ENCODE measurements around the gene VMO1. TPM values are rescaled to one million over a fixed set of nuclear protein-coding genes. Genes with fewer than 3 reads are reported as not detected.

VMO1 gene
- total RNA-seq, 1 donor from 2014 or later: 0.70 TPM

GRCh38 chr17:4740025-4740351 is 46.2 kb downstream of the VMO1 start:
- ATAC-seq: no peak
- intact Hi-C loops (cut with DNase I): no loop called here
- no peak for DNase-seq (ENCODE audit: missing footprints)

- intact Hi-C loops (cut with DNase I): no loop called here
- ATAC-seq (peak; percentile 58), DNase-seq (ENCODE audit: missing footprints) (peak; percentile 85)
These were observed 46.8 kb downstream of the VMO1 start, which contains the start of the genes CXCL16 and ZMYND15 for GRCh38 chr17:4739122-4740024. Gene CXCL16 (minus strand): TSS chr17:4739928. CDS start chr17:4739339, 589 bp downstream. Gene ZMYND15 (plus strand): TSS chr17:4739833. CDS start chr17:4740549, 716 bp downstream.

GRCh38 chr17:4738136-4739121 is 47.7 kb downstream of the VMO1 start:
- ATAC-seq: no peak
- intact Hi-C loops (cut with DNase I): no loop called here

GRCh38 chr17:4735876-4736651 is 50.1 kb downstream of the VMO1 start:
- ATAC-seq (no peak), DNase-seq (ENCODE audit: missing footprints) (no peak)
- intact Hi-C loops (cut with DNase I): no loop called here

More at GRCh38 chr17:4738136-4739121, 47.7 kb downstream of the VMO1 start:
- DNase-seq (ENCODE audit: missing footprints): no peak

Other genes with a start within 250 kb of the VMO1 start
- 19.2 TPM for gene MYBBP1A, start 231.0 kb downstream of the VMO1 start, total RNA-seq
- gene GGT6, start 225.8 kb downstream of the VMO1 start, total RNA-seq: 0.14 TPM
- gene SMTNL2, start 201.8 kb downstream of the VMO1 start, total RNA-seq: 48.6 TPM
- gene ALOX15, start 144.7 kb downstream of the VMO1 start, total RNA-seq: 0.19 TPM
- 34.4 TPM for gene PELP1, start 82.2 kb downstream of the VMO1 start, total RNA-seq
- gene ARRB2, start 75.7 kb downstream of the VMO1 start, total RNA-seq: 28.3 TPM
- 17.2 TPM for gene MED11, start 54.9 kb downstream of the VMO1 start, total RNA-seq
- 0.11 TPM for gene ZMYND15, start 46.5 kb downstream of the VMO1 start, total RNA-seq
- 3.9 TPM for gene CXCL16, start 46.4 kb downstream of the VMO1 start, total RNA-seq
- not detected for gene TM4SF5, start 14.5 kb downstream of the VMO1 start, total RNA-seq
- not detected for gene GLTPD2, start 2.6 kb upstream of the VMO1 start, total RNA-seq
- 225 TPM for gene PSMB6, start 9.8 kb upstream of the VMO1 start, total RNA-seq
- 12.6 TPM for gene PLD2, start 20.8 kb upstream of the VMO1 start, total RNA-seq
- gene MINK1, start 47.0 kb upstream of the VMO1 start, total RNA-seq: 50.7 TPM
- gene C17orf107, start 113.2 kb upstream of the VMO1 start, total RNA-seq: 0.78 TPM
- 0.41 TPM for gene CHRNE, start 116.7 kb upstream of the VMO1 start, total RNA-seq
- gene GP1BA, start 145.9 kb upstream of the VMO1 start, total RNA-seq: not detected
- gene SLC25A11, start 153.7 kb upstream of the VMO1 start, total RNA-seq: 199 TPM
- gene RNF167, start 153.9 kb upstream of the VMO1 start, total RNA-seq: 91.8 TPM
- 218 TPM for gene PFN1, start 162.2 kb upstream of the VMO1 start, total RNA-seq
- gene ENO3, start 164.8 kb upstream of the VMO1 start, total RNA-seq: 549 TPM
- gene SPAG7, start 181.5 kb upstream of the VMO1 start, total RNA-seq: 166 TPM
- 37.1 TPM for gene CAMTA2, start 201.3 kb upstream of the VMO1 start, total RNA-seq
- 2.4 TPM for gene INCA1, start 211.2 kb upstream of the VMO1 start, total RNA-seq
- 708 TPM for gene KIF1C, start 211.6 kb upstream of the VMO1 start, total RNA-seq
- not detected for gene SLC52A1, start 249.1 kb upstream of the VMO1 start, total RNA-seq